HG02759 (cell line): ENCODE measurements around the gene FAM3C.

ENCODE experiments used
- ATAC-seq: cut with Tn5 transposase; IDR thresholded peaks from one replicate; pipeline ENCODE4 v1.9.1; 2021; ENCODE audit warnings: mild to moderate bottlenecking, moderate library complexity; ENCODE audit not compliant: unreplicated experiment

The FAM3C gene

GRCh38 chr7:121383235-121383910, 12.7 kb downstream of the FAM3C start:
- no peak for ATAC-seq

GRCh38 chr7:121382473-121382872, 13.6 kb downstream of the FAM3C start:
- no peak for ATAC-seq

- ATAC-seq = no peak
Measured at GRCh38 chr7:121379930-121380329, 16.2 kb downstream of the FAM3C start.

- no peak for ATAC-seq
Measured at GRCh38 chr7:121376979-121377378, 19.1 kb downstream of the FAM3C start.

- no peak for ATAC-seq
Measured at GRCh38 chr7:121373177-121373576, 22.9 kb downstream of the FAM3C start.

- peak; percentile 80 for ATAC-seq
Measured at GRCh38 chr7:121372376-121373010, 23.6 kb downstream of the FAM3C start.

GRCh38 chr7:121371883-121372282, 24.2 kb downstream of the FAM3C start:
- no peak for ATAC-seq

GRCh38 chr7:121371367-121371766, 24.7 kb downstream of the FAM3C start:
- no peak for ATAC-seq

GRCh38 chr7:121369462-121369861, 26.6 kb downstream of the FAM3C start:
- ATAC-seq = peak; percentile 52

- ATAC-seq = no peak
Measured at GRCh38 chr7:121366852-121367431, 29.2 kb downstream of the FAM3C start.

- ATAC-seq = no peak
Measured at GRCh38 chr7:121360564-121360963, 35.5 kb downstream of the FAM3C start.

GRCh38 chr7:121355574-121355973, 40.5 kb downstream of the FAM3C start:
- no peak for ATAC-seq

GRCh38 chr7:121352323-121352722, 43.8 kb downstream of the FAM3C start:
- ATAC-seq = peak; percentile 72

GRCh38 chr7:121351682-121352081, 44.4 kb downstream of the FAM3C start:
- ATAC-seq = peak; percentile 32

- no peak for ATAC-seq
Measured at GRCh38 chr7:121344497-121344896, 51.6 kb downstream of the FAM3C start.

GRCh38 chr7:121344093-121344492, 52.0 kb downstream of the FAM3C start:
- no peak for ATAC-seq

GRCh38 chr7:121343302-121343701, 52.8 kb downstream of the FAM3C start:
- ATAC-seq = no peak

GRCh38 chr7:121342631-121343030, 53.5 kb downstream of the FAM3C start:
- ATAC-seq = no peak

GRCh38 chr7:121341933-121342332, 54.2 kb downstream of the FAM3C start:
- ATAC-seq = no peak

- ATAC-seq = no peak
Measured at GRCh38 chr7:121339082-121339481, 57.0 kb downstream of the FAM3C start.

- ATAC-seq = no peak
Measured at GRCh38 chr7:121337398-121337797, 58.7 kb downstream of the FAM3C start.

GRCh38 chr7:121336579-121336978, 59.5 kb downstream of the FAM3C start:
- no peak for ATAC-seq
